Memory B cell (primary cell): Measurements from ENCODE around the gene PRKCE.

Source experiments
- ATAC-seq: fragments of 150-1000 bp; cut with Tn5 transposase; 2 replicates; pipeline ENCODE4 v1.10.0; 2021; ENCODE audit warnings: low read depth, mild to moderate bottlenecking, moderate library complexity
- DNase-seq, 2 donors: peaks; one replicate each; pipeline ENCODE4 v3.0.0; 2022; ENCODE audit warnings: low spot score in 2 of 2
- H3K27ac Mint-ChIP-seq: one replicate; pipeline ENCODE4 v1.8.0; 2022; ENCODE audit warnings: mild to moderate bottlenecking, moderate library complexity, mixed read lengths
- H3K27me3 Mint-ChIP-seq: one replicate; pipeline ENCODE4 v1.8.0; 2022; ENCODE audit warnings: mixed read lengths
- H3K36me3 Mint-ChIP-seq: one replicate; pipeline ENCODE4 v1.8.0; 2022; ENCODE audit warnings: mild to moderate bottlenecking, mixed read lengths
- H3K4me1 Mint-ChIP-seq: one replicate; pipeline ENCODE4 v1.8.0; 2022; ENCODE audit warnings: mixed read lengths
- H3K4me3 Mint-ChIP-seq: one replicate; pipeline ENCODE4 v1.8.0; 2022; ENCODE audit warnings: mild to moderate bottlenecking, moderate library complexity, mixed read lengths
- H3K9me3 Mint-ChIP-seq: one replicate; pipeline ENCODE4 v1.8.0; 2022; ENCODE audit warnings: mixed read lengths

PRKCE gene

DNA sequence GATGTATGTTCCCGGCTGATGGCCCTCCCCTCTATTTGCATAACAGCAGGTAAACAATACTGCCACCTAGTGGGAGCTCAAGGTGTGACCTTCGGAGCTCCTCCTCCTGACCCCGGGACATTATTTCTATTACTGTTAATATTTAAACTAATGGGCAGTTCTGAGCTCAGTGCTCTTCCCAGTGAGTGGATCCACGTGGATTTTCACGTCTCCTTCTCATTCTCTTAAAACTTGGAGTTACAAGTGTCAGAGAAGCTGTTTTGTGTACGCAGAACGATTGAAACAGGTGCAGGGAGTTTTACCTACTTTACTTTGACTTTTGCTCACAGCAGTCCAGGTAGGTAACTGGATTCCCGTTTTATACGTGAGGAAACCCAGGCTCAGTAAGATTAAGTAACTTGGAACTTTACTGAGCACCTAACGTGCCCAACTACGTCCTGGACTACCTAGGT is 127.3 kb downstream of the PRKCE start:
- H3K36me3 Mint-ChIP-seq: no peaks in the 10 kb centered on the region
- H3K9me3 Mint-ChIP-seq: no peaks in the 10 kb centered on the region
- H3K27me3 Mint-ChIP-seq: no peaks in the 10 kb centered on the region
- peak; percentile 92 for ATAC-seq
- peaks cover 50% of the 10 kb centered on the region for H3K4me1 Mint-ChIP-seq
- peak; percentile 66 to 79 for DNase-seq
- H3K27ac Mint-ChIP-seq: no peak overlapping the region
- H3K4me3 Mint-ChIP-seq: peak overlapping the region; percentile 64

DNA sequence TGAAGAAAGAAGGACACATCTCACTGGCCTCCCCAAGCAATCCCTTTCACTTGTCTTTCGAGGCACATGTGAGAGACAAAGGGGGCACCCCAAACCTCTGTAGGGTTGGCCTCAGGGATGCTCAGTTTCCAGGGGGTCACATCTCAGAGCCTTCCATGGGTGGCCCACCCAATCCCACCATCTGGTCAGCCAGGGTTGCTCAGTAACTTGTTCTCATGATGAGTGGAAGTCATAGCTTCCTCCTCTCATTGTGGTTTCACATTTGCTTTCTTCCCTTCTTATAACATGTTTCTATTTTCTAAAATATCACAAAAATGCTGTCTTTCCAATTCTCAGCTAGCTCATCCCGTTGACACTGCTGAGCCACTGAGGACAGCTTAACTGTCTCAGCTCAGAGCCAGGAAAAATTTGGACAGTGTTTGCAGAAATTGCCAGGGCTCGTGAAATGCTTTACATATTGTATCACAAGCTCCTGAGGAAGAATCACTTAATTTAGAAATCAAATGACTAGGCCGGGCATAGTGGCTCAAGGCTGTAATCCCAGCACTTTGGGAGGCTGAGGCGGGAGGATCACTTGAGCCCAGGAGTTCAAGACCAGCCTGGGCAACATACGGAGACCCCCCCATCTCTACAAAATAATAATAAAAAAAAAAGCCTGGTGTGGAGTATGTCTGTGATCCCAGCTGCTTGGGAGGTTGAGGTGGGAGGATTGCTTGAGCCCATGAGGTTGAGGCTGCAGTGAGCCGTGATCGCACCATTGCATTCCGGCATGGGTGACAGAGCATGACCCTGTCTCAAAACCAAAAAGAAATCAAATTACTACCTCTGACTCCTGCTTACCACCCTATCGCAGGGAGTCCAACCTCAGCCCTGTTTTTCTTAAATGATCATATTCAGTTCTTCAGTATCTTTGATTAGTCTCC is 129.3 kb downstream of the PRKCE start:
- no peak overlapping the region for H3K27ac Mint-ChIP-seq
- H3K4me1 Mint-ChIP-seq: peaks cover 40% of the 10 kb centered on the region
- DNase-seq (no peak), ATAC-seq (no peak)
- no peaks in the 10 kb centered on the region for H3K9me3 Mint-ChIP-seq
- H3K36me3 Mint-ChIP-seq: no peaks in the 10 kb centered on the region
- no peak overlapping the region for H3K4me3 Mint-ChIP-seq
- H3K27me3 Mint-ChIP-seq: no peaks in the 10 kb centered on the region

DNA sequence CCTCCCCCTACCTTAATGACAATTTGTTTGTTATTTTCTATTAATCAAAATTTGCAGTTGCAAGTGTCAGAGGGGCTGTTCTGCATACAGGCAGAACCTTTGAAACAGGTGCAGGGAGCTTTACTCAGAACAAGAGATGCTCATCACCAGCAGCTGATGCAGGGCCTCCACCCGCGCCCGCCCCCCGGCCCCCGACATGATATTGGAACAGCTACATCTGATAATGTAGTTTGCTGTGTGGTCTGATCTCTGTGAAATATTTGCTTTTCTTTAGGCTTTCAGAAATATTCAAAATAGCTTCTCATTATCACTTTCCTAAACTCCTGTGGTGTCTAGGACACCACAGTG is 130.0 kb downstream of the PRKCE start:
- no peak for DNase-seq
- Mint-ChIP-seq H3K4me3 (no peak overlapping the region), H3K9me3 (no peaks in the 10 kb centered on the region), H3K36me3 (peaks cover 2% of the 10 kb centered on the region), H3K27ac (no peak overlapping the region), H3K4me1 (peaks cover 35% of the 10 kb centered on the region), H3K27me3 (no peaks in the 10 kb centered on the region)
- ATAC-seq: no peak

DNA sequence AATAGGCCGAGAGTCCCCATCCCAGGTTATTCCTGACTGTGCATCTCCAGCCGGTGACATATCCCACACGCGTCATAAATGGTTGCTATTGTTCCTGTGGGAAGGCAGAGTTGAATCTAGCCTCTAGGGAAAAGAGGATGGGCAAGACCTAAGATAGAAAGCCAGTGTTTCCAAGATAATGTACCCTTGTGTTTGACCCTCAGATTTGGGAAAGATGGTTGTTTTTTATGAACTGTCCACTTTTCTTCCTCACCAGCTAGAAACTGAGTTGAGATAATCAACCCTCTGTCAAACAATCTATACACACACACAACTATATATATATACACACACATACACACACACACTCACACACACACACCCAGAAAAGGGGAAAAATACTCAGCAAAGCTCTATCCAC is 131.0 kb downstream of the PRKCE start:
- no peak overlapping the region for H3K4me3 Mint-ChIP-seq
- ATAC-seq: no peak
- no peak for DNase-seq
- H3K4me1 Mint-ChIP-seq: peaks cover 27% of the 10 kb centered on the region
- H3K9me3 Mint-ChIP-seq: no peaks in the 10 kb centered on the region
- no peaks in the 10 kb centered on the region for H3K27me3 Mint-ChIP-seq
- peaks cover 2% of the 10 kb centered on the region for H3K36me3 Mint-ChIP-seq
- H3K27ac Mint-ChIP-seq: peak overlapping the region; percentile 4

DNA sequence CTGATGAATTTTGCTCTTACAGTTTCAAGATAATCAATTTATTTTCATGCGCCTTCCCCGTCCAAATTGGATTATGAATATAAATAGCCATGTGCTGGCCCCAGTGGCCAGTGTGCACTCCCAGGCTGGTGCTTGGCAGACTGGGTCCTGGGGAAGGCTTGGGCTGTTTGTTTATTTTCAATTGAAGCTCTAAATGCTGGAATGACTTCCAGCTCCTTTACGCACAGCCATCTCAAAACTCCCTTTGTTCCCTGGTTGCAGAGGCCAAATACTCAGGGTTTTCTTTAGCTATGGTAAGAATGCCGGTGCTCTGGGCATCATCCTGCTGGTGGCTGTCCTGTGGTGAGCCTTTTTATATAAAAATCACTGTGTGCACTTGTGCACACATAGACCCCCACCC is 131.5 kb downstream of the PRKCE start:
- no peak overlapping the region for H3K4me3 Mint-ChIP-seq
- no peak for ATAC-seq
- peak overlapping the region; percentile 4 for H3K27ac Mint-ChIP-seq
- DNase-seq: no peak
- H3K4me1 Mint-ChIP-seq: peaks cover 27% of the 10 kb centered on the region
- H3K27me3 Mint-ChIP-seq: no peaks in the 10 kb centered on the region
- no peaks in the 10 kb centered on the region for H3K9me3 Mint-ChIP-seq
- peaks cover 2% of the 10 kb centered on the region for H3K36me3 Mint-ChIP-seq

DNA sequence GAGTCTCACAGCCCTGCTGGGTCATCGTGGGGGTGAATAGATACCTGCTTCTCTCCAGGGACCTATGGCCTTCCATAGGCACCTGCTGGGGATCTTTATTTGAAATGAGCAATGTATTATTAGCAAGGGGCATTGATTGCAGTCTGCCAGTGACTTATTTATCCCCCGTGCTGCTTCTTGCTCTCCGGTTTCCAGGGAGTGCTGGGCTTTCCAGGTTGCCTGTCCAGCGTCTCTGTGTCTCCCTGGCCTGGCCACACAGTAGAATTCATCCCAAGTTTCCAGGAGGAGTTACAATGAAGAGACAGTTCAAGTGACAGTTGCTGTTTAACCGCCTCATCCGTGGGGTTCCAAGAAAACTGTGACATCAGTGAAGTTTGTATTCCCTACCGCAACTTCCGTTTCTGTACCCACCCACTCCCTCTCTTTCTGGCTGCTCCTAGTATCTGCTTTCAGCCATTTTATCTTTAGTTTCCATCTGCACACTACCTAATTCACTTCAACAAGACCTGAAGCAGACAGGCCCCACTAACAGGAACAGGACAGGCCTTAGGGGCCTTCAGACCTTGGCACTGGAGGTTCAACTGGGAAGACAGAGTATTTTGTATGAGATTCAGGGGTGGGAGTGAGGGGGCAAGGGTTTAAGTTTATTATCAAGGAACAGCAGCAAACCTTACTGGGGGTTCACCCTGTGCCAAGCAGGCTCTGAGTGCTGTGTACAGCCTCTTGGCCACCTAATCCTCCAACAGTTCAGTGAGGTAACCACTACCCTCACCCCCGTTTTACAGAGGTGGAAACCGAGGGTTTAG is 134.8 kb downstream of the PRKCE start:
- H3K9me3 Mint-ChIP-seq: no peaks in the 10 kb centered on the region

DNA sequence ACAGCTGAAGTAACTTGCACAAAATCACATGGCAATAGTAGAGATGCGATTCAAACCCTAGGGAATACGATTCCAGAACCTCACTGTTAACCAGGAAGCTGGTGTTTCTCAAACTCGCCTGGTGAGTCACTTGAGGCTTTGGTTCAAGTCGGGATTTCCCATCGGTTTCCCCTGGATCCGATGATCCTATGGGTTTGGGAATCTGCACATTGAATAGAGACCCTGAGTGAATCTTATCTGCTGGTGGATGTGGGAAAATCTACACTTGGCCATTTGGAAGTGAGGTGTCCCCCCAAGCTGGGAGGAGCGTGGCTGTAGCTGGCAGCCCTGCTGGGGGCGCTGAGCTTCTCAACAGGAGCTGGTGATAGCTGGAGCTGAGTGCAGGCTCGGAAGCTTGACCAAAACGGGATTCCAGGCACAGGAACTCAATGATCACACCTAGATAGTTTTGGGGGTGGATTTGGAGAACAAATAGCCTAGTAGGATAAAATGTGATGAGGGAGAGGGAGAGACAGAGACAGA is 135.4 kb downstream of the PRKCE start:
- Mint-ChIP-seq H3K4me1 (peaks cover 19% of the 10 kb centered on the region), H3K9me3 (no peaks in the 10 kb centered on the region), H3K4me3 (no peak overlapping the region), H3K27me3 (no peaks in the 10 kb centered on the region), H3K36me3 (peaks cover 2% of the 10 kb centered on the region), H3K27ac (no peak overlapping the region)
- no peak for DNase-seq
- ATAC-seq: no peak

More for the DNA sequence above, 134.8 kb downstream of the PRKCE start:
- H3K4me1 Mint-ChIP-seq: peaks cover 20% of the 10 kb centered on the region
- no peak overlapping the region for H3K27ac Mint-ChIP-seq
- H3K27me3 Mint-ChIP-seq: no peaks in the 10 kb centered on the region
- ATAC-seq (no peak), DNase-seq (no peak)
- H3K4me3 Mint-ChIP-seq: no peak overlapping the region
- H3K36me3 Mint-ChIP-seq: peaks cover 2% of the 10 kb centered on the region

DNA sequence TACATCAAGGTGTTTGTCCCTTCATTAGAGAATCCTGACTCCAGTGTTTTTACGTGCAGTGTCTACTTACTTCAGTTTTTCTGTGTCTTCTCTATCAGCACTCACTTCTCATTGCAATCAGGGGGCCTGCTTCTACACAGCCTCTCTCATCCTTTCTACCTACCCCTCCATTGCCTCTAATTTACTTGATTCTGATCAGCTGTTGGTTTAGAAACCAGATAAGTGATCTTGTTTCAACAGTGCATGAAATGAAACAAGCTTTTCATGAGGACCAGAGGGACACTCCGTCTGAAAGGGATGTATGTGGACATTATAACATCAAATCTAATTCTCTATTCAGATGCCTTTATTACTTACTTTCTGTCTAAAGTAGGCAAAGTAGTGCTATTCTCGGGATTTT is 136.9 kb downstream of the PRKCE start:
- ATAC-seq (no peak), DNase-seq (no peak)
- no peaks in the 10 kb centered on the region for H3K9me3 Mint-ChIP-seq
- H3K4me3 Mint-ChIP-seq: no peak overlapping the region
- peaks cover 2% of the 10 kb centered on the region for H3K36me3 Mint-ChIP-seq
- H3K27me3 Mint-ChIP-seq: no peaks in the 10 kb centered on the region
- no peak overlapping the region for H3K27ac Mint-ChIP-seq
- peaks cover 21% of the 10 kb centered on the region for H3K4me1 Mint-ChIP-seq

DNA sequence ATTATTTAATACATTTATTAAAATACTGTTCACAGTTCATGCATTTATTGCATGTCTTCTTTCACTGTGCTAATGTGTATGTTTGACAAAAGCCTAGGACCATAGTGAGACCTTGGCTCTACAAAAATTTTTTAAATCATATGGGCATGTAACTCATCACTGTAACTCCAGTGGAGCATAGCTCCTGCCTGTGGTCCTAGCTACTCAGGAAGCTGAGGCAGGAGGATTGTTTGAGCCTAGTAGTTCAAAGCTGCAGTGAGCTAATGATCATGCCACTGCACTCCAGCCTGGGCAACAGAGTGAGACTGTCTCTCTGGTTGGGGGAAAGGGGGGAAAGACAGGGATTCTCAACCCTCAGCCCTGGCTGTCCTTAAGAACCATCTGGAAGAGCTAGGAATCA is 137.8 kb downstream of the PRKCE start:
- H3K9me3 Mint-ChIP-seq: no peaks in the 10 kb centered on the region
- peak overlapping the region; percentile 14 for H3K4me3 Mint-ChIP-seq
- H3K4me1 Mint-ChIP-seq: peaks cover 17% of the 10 kb centered on the region
- peaks cover 4% of the 10 kb centered on the region for H3K36me3 Mint-ChIP-seq
- no peaks in the 10 kb centered on the region for H3K27me3 Mint-ChIP-seq
- ATAC-seq (peak; percentile 62), DNase-seq (no peak)
- peak overlapping the region; percentile 13 for H3K27ac Mint-ChIP-seq

DNA sequence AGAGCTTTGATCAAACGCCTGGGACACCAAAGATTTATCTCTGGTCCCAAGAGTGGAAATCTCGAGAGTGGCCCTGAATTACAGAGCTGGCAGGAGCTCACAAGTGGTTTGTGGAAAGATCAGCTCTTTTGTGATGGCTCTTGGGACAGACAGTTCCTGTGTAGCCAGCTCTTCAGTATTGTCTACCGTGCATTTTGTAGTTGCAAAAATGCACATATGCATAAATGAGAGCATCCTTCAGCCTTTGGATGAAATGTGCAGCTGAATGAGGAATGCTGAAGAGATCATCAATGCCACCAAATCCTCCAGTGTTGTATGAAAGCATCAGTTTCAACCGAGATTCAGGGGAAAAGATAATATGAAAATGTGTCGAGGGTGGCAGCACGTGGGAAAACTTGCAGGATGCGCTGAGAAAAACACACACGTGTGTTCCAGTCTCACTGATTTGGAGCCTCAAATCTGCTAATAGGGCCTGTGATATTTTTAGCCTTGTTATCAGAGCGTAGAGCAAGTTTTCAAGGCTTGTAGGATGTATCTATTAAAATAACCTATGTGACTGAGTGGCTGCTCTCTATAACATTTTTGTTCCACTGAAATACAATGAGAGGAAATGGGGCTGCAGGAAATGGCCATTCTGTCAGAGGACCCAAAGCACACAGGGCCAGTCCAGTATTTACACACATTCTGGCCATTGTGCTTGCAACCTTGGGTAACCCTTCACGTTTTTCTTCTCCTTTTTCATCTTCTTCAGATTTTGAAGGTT is 138.7 kb downstream of the PRKCE start:
- no peak for DNase-seq
- H3K9me3 Mint-ChIP-seq: no peaks in the 10 kb centered on the region

DNA sequence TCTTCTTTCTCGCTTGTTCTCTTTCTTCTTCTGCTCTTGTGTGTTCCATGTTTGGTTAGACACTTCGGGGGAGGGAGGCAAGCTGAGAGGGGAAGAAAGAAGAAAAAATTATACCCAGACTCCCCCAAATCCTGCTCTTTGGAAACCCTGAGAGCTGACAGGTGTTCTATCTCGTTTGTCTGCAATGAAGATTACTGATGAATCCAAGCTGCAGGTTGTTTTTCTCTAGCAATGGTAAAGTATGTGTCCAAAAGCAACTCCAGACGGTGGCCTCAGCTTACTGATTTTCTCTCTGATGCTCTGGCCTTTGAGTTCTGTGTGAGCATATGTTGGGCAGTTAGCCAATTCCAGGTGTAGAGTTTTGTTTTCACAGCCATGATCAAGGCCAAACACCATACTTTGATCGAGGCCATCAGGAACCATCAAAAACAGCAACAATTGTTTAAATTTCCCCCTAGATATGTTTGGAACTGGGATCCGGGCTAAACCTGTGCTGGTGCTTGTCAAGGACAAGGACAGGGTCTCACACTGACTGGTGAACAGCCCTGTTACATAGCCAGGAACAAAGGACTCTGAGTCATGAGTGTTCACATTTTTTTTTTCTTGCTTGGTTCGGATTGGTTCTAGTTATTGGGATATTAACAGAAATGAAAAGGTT is 142.0 kb downstream of the PRKCE start:
- Mint-ChIP-seq H3K36me3 (peaks cover 4% of the 10 kb centered on the region), H3K4me3 (no peak overlapping the region), H3K27ac (no peak overlapping the region), H3K9me3 (no peaks in the 10 kb centered on the region), H3K4me1 (peaks cover 23% of the 10 kb centered on the region), H3K27me3 (no peaks in the 10 kb centered on the region)
- ATAC-seq (no peak), DNase-seq (no peak)

More for the DNA sequence above, 138.7 kb downstream of the PRKCE start:
- no peaks in the 10 kb centered on the region for H3K27me3 Mint-ChIP-seq
- peaks cover 4% of the 10 kb centered on the region for H3K36me3 Mint-ChIP-seq
- no peak for ATAC-seq
- no peak overlapping the region for H3K27ac Mint-ChIP-seq
- H3K4me1 Mint-ChIP-seq: peaks cover 20% of the 10 kb centered on the region
- no peak overlapping the region for H3K4me3 Mint-ChIP-seq

DNA sequence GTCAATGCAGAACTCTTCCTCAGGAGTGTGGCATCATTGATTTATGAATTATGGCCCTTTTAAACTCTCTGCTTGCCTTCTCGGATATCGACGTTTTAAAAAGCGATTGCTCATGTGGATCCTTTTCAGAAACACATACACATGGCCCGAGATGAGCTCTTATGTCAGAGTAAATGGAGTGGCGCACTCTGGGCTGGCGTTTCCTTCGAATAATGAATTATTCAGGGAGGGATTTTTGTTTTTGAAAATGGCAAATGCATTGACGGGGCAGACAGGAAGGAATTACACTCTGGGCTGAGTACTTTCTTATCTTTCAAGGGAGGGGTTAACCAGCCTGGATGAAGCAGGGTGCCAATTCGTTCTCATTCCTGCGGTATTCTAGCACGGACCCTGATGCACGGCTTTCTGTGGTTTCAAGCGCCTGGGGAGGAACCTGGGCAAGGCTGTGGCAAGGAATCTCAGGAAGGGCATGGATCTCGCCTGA is 142.7 kb downstream of the PRKCE start:
- Mint-ChIP-seq H3K4me1 (peaks cover 20% of the 10 kb centered on the region), H3K27me3 (no peaks in the 10 kb centered on the region), H3K36me3 (peaks cover 4% of the 10 kb centered on the region), H3K4me3 (no peak overlapping the region), H3K9me3 (no peaks in the 10 kb centered on the region), H3K27ac (no peak overlapping the region)
- ATAC-seq (no peak), DNase-seq (no peak)

DNA sequence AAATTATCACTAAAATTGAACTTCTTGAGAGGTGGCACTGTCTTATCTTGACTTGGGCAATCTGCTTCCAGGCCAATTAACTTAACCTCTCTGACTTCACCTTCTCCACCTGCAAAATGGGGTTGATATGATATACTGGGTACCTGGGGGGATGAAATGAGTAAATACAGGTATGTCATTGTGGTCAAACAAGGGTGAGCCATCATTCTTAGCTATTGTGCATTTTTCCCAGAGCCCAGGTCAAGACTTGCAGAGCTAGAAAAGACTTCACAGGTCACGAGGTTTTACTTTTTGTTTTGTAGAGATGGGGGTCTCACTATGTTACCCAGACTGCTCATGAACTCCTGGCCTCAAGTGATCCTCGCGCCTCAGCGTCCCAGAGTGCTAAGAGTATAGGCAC is 145.0 kb downstream of the PRKCE start:
- no peaks in the 10 kb centered on the region for H3K27me3 Mint-ChIP-seq
- no peak overlapping the region for H3K4me3 Mint-ChIP-seq
- H3K36me3 Mint-ChIP-seq: peaks cover 6% of the 10 kb centered on the region
- no peaks in the 10 kb centered on the region for H3K9me3 Mint-ChIP-seq
- H3K27ac Mint-ChIP-seq: no peak overlapping the region
- peaks cover 25% of the 10 kb centered on the region for H3K4me1 Mint-ChIP-seq
- DNase-seq (no peak), ATAC-seq (no peak)
